Activated CD8-positive, alpha-beta memory T cell treated with anti-CD3 and anti-CD28 coated beads, Interleukin-2, amount 50 U/mL, for 24 hours (primary cell): ENCODE results near the gene PELI1.
"Not testable (repeated sequence)": the region's sequence is repeated elsewhere in the genome, so short reads cannot be mapped to it uniquely, and the experiment has no call there.

Source experiments
- DNase-seq: peaks from one replicate; pipeline ENCODE4 v3.0.0-alpha.2; 2020; ENCODE audit errors: extremely low read depth

Gene PELI1

DNA sequence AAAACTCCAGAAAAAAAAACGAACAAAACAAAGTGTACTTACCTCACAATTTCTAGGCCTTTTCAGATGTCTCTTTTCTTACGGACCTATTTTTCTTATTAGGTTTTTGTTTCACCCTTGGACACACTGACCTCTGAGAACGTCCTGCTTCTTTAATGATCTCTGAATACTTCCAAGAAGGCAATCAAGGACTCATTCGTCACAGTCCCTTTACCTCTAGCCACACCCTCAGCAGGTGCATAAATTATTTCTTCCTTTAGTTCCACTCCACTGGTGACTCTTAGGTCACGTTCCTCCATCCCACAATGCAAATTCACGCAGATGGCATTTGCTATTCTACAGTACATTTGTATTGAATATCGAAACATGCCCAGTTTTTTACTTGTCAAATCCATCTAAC, 21.9 kb downstream of the PELI1 start:
- no peak for DNase-seq

DNA sequence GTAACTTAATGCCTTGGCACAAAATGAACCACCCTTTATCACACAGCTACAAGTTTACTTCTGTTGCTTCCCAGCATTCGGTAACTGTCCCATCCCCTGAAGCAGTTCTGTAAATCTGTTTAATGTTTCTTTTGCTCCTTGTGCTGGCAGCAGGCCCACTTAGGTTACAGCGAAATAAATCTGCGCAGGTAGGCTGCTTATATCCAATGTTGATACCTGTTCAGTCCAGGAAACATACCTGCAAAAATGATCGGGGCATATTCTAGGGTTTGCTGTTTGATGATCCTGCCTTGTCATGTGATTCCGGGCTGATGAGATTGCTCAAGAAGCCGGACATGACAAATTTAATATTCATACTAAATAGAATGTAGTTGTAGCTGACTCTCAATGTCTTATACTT, 23.3 kb downstream of the PELI1 start:
- no peak for DNase-seq

DNA sequence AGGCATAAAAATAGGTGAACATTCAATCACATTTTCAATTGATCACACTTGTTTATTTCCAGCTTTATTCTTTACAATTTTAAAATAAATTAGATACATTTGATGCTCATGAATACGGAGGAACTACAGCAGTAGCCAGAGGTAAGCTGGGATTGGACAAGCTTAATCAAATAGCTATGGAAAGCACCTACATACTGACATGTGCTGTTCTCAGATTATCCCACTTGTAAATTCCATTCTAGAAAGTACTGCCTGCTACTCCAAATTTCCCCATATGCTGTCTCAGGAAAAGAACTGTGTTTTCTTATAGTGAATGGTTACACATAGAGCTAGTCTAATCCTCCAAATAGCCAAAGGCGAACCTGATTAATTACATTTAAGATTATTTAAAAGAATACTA, 24.2 kb downstream of the PELI1 start:
- no peak for DNase-seq

- no peak for DNase-seq
Measured at GRCh38 chr2:64119369-64119768, 24.9 kb downstream of the PELI1 start.

GRCh38 chr2:64115808-64116598, 28.2 kb downstream of the PELI1 start:
- no peak for DNase-seq

DNA sequence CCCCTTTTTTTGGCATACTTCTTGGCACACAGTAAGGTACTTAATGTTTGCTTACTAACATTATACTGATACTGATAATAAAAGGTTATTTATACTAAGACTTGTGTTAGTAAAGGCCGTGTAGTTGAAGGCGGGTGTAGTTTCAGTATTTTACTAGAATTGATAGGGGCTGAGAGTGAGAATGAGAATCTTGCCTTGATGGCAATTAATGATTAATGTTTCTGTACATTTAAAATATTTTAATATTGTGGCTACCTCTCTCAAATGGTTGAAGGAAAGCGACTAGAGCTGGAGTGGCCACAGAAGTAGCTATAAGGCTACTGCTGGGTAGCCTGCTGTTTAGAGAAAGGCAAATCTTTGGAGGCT, 29.3 kb downstream of the PELI1 start:
- no peak for DNase-seq

GRCh38 chr2:64114063-64114911, 29.9 kb downstream of the PELI1 start:
- no peak for DNase-seq

DNA sequence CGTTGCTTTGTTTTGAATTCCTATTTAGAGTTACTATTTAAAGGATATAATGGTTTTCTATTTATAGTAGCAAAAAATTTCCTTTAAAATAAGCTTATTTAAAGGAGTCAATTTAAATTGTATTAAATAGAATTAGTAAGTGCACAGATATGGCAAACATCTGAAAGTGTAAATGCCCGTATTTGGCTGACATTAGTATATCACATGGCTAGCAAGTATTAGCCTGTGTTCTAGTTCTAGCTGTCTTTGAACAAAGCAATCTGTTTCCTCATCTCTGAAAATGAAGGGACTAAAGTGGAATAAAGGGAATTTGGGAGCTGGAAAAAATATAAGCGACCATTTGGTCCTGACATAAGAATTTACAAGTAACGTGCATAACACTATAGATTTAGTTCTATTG, 32.2 kb downstream of the PELI1 start:
- no peak for DNase-seq

- DNase-seq, result no peak
Measured at GRCh38 chr2:64111426-64111825, 32.8 kb downstream of the PELI1 start.

DNA sequence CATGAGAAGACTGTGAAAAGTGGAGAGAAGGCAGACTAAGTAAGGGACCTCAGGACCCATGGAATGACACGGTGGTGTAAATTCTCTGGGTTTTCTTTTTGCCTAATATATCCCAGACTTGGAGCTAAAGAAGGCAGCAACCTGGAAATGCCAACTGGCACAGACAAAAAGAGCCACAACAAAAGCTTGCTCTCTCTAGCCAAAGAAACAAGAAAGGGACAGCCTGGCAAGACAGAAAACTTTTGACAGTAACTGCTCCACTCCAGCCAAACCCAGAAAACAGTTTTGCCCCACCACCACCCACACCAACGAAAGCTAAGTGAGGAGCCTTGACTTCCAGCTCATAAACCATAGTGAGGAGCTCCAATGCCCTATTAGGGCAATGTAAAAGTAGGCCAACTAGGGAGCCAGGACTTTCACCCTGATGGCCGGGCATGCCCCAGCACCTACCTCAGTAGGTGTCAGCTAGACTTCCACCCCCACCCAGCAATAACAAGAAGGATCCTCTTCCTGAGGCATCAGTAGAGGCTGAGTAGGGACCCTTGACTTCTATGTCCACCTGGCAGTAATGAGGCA, 35.5 kb downstream of the PELI1 start:
- no peak for DNase-seq

DNA sequence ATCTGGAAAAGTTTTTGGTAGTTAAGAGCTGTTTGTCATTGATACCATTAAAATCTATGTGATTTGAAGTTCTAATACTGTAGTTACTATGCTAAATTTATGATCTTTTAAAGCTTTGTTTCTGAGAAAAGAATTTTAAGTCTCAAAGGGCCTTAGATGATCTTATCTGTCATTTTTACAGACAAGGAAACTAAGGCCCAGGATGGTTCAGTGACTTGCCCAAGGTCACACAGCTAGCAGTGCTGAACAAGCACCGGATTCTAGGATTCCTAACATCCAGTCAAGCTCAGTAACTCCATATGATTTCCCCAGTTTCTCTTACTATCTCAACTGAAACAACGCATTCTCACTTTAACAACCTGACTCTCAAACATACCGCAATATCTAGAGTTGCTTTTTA, 37.7 kb downstream of the PELI1 start:
- no peak for DNase-seq

- no peak for DNase-seq
Measured at GRCh38 chr2:64105670-64106461, 38.4 kb downstream of the PELI1 start.

DNA sequence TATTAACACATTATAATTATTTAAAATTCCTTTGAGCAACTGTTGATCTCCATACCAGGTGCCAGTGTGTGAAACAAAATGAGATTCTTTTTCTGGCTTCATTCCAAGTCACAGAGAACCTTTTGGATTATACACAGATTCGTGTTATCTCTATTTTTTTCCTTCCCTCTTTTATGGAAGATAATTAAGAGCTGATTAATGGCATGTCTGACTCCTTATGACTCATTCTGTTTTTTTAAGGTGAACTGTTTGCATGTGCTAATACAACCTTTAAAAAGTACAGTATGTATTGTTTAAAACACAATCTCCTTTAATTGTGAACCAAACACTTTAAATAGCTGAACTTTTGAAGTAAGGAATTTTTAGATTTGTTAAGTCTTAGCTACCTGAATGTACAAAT, 39.3 kb downstream of the PELI1 start:
- DNase-seq, result no peak

DNA sequence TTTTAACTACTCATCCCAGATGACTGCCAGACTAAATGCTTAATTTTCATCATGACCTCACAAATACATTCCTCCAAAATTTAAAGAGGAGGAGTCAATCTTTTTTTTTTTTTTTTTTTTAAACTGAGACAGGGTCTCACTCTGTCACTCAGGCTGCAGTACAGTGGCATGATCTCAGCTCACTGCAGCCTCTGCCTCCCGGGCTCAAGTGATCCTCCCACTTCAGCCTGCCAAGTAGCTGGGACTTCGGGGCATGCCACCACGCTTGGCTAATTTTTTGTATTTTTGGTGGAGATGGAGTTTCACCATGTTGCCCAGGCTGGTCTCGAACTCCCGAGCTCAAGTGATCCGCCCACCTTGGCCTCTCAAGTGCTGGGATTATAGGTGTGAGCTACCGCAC, 41.5 kb downstream of the PELI1 start:
- not testable (repeated sequence) for DNase-seq

GRCh38 chr2:64101141-64101591, 43.1 kb downstream of the PELI1 start:
- no peak for DNase-seq

DNA sequence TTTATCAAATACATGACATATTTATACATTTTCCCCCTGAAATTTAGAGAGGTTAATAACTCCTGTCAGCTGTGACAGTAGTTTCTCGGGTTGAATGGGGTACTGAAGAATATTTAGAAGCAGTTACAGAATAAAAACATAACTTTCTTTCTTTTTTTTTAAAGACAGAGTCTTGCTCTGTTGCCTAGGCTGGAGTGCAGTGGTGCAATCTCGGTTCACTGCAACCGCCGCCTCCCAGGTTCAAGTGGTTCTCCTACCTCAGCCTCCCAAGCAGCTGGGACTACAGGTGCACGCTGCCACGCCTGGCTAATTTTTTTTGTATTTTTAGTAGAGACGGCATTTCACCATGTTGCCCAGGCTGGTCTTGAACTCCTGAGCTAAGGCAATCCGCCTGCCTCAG, 43.6 kb downstream of the PELI1 start:
- not testable (repeated sequence) for DNase-seq

- no peak for DNase-seq
Measured at GRCh38 chr2:64094663-64095382, 49.4 kb downstream of the PELI1 start.

DNA sequence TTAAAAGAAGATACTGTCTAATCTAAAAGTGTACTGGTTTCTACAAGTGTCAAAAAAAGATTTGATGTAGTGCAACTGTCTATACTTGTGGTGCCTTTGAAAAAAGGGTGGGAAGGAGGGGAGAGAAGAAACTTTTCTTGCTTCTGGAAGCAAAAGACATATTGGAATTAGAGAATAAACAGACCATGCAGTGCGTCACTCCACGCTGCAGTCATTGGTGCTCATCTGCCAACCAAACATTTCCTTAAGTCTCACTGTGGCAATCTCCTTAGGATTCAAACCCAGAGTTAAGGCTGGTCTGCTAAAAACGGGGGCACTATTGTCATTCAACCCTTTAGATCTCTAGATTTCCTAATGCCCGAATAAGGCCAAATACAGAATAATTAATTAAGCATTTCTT, 50.9 kb downstream of the PELI1 start:
- no peak for DNase-seq

DNA sequence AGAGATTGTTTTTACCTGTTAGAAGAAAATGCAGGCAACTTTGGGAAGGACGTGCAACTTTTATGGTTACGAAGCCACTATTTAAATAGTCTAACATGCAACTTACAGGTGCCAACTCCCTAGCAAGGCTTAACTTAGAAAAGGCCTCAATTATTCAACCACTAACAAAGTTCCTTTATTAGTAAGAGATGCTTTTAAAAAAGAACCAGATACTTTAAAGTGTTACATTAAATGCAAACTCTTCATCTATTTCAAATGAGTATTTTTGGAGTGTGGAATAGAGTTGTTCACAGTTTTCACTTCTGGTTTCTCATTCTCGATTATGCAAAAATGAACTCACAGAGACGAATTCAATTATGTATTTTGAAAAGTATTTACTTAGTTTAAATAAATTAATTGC, 51.7 kb downstream of the PELI1 start:
- no peak for DNase-seq

DNA sequence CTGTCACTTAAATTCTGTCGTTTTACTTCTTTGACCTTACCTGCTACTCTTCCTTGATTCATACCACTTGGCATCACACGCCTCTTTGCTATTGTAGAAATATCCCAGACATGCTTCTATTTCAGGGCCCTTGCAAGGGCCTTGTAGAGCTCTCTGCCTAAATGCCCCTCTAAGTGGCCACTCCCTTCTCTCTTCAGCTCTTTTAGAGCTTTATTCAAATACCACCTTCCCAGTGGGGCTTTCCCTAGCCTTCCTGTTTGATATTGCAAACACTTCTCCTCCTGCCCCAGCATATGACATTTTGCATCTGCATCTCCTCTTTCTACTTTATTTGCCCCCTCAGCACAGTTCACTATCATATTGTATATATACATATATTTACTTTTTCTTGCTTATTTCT, 54.0 kb downstream of the PELI1 start:
- DNase-seq, result no peak

GRCh38 chr2:64086347-64087082, 57.7 kb downstream of the PELI1 start:
- no peak for DNase-seq
